Skin epidermis (tissue), 12 donors: ENCODE measurements around the gene SLIT1.

Source experiments
- H3K27ac ChIP-seq, 21 experiments: fragments of 200-600 bp; sonication (generic) in 11 of 21; one replicate each; pipeline ENCODE4 v1.5.0; 2020; ENCODE audit warnings: mild to moderate bottlenecking in 3 of 21, inconsistent platforms in 2 of 21, moderate library complexity in 2 of 21
- H3K4me3 ChIP-seq, 7 experiments: fragments of 200-600 bp; sonication (generic) in 2 of 7; one replicate each; pipeline ENCODE4 v1.5.0; 2020; ENCODE audit warnings: inconsistent platforms in 2 of 7, mild to moderate bottlenecking in 2 of 7, moderate library complexity in 1 of 7

SLIT1 gene

GRCh38 chr10:97074256-97075145, 111.3 kb downstream of the SLIT1 start:
- Histone ChIP-seq H3K4me3 (no peak overlapping the region), H3K27ac (no peak overlapping the region)

- Histone ChIP-seq H3K27ac (no peak overlapping the region), H3K4me3 (no peak overlapping the region)
Measured at GRCh38 chr10:97072851-97073665, 112.7 kb downstream of the SLIT1 start.

GRCh38 chr10:97071496-97071895, 114.3 kb downstream of the SLIT1 start:
- H3K27ac ChIP-seq = no peak overlapping the region

GRCh38 chr10:97069576-97070362, 116.0 kb downstream of the SLIT1 start:
- no peak overlapping the region for H3K27ac ChIP-seq

More at GRCh38 chr10:97071496-97071895, 114.3 kb downstream of the SLIT1 start:
- no peak overlapping the region for H3K4me3 ChIP-seq

GRCh38 chr10:97069026-97069425, 116.7 kb downstream of the SLIT1 start:
- Histone ChIP-seq H3K27ac (no peak overlapping the region), H3K4me3 (no peak overlapping the region)

More at GRCh38 chr10:97069576-97070362, 116.0 kb downstream of the SLIT1 start:
- H3K4me3 ChIP-seq = no peak overlapping the region

GRCh38 chr10:97067716-97068391, 117.9 kb downstream of the SLIT1 start:
- no peak overlapping the region for H3K27ac ChIP-seq
- H3K4me3 ChIP-seq = no peak overlapping the region

GRCh38 chr10:97066877-97067555, 118.7 kb downstream of the SLIT1 start:
- Histone ChIP-seq H3K27ac (no peak overlapping the region), H3K4me3 (no peak overlapping the region)

- H3K27ac ChIP-seq = no peak overlapping the region
Measured at GRCh38 chr10:97065686-97066660, 119.8 kb downstream of the SLIT1 start.

GRCh38 chr10:97065128-97065527, 120.6 kb downstream of the SLIT1 start:
- Histone ChIP-seq H3K4me3 (no peak overlapping the region), H3K27ac (no peak overlapping the region)

More at GRCh38 chr10:97065686-97066660, 119.8 kb downstream of the SLIT1 start:
- H3K4me3 ChIP-seq = no peak overlapping the region

- Histone ChIP-seq H3K4me3 (no peak overlapping the region), H3K27ac (no peak overlapping the region)
Measured at GRCh38 chr10:97063983-97064837, 121.5 kb downstream of the SLIT1 start.

GRCh38 chr10:97063271-97063982, 122.3 kb downstream of the SLIT1 start:
- Histone ChIP-seq H3K27ac (no peak overlapping the region), H3K4me3 (no peak overlapping the region)

GRCh38 chr10:97062456-97062855, 123.3 kb downstream of the SLIT1 start:
- no peak overlapping the region for H3K4me3 ChIP-seq
- H3K27ac ChIP-seq = no peak overlapping the region

- Histone ChIP-seq H3K27ac (no peak overlapping the region), H3K4me3 (no peak overlapping the region)
Measured at GRCh38 chr10:97062046-97062445, 123.7 kb downstream of the SLIT1 start.

GRCh38 chr10:97061423-97061822, 124.3 kb downstream of the SLIT1 start:
- no peak overlapping the region for H3K4me3 ChIP-seq

GRCh38 chr10:97060441-97061084, 125.2 kb downstream of the SLIT1 start:
- H3K4me3 ChIP-seq = no peak overlapping the region
- no peak overlapping the region for H3K27ac ChIP-seq

More at GRCh38 chr10:97061423-97061822, 124.3 kb downstream of the SLIT1 start:
- H3K27ac ChIP-seq = no peak overlapping the region

GRCh38 chr10:97059872-97060205, 125.9 kb downstream of the SLIT1 start:
- no peak overlapping the region for H3K4me3 ChIP-seq
- H3K27ac ChIP-seq = no peak overlapping the region
